Measurements from ENCODE around the gene OTOGL.

- TF ChIP-seq, protein P1, sequence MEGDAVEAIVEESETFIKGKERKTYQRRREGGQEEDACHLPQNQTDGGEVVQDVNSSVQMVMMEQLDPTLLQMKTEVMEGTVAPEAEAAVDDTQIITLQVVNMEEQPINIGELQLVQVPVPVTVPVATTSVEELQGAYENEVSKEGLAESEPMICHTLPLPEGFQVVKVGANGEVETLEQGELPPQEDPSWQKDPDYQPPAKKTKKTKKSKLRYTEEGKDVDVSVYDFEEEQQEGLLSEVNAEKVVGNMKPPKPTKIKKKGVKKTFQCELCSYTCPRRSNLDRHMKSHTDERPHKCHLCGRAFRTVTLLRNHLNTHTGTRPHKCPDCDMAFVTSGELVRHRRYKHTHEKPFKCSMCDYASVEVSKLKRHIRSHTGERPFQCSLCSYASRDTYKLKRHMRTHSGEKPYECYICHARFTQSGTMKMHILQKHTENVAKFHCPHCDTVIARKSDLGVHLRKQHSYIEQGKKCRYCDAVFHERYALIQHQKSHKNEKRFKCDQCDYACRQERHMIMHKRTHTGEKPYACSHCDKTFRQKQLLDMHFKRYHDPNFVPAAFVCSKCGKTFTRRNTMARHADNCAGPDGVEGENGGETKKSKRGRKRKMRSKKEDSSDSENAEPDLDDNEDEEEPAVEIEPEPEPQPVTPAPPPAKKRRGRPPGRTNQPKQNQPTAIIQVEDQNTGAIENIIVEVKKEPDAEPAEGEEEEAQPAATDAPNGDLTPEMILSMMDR (conservative IDR thresholded peaks at IDR 0.05), result no peak
- TF ChIP-seq EZH2 (IDR thresholded peaks at IDR 0.05; ENCODE audit: low read depth), result no peak
These were observed 40.7 kb downstream of the OTOGL start for GRCh38 chr12:80140005-80140404.
